Measurements from ENCODE around the gene VCL.
"Not testable (repeated sequence)": the region's sequence is repeated elsewhere in the genome, so short reads cannot be mapped to it uniquely, and the experiment has no call there.

The VCL gene

GRCh38 chr10:74039561-74040145, 41.7 kb downstream of the VCL start:
- DNase-seq (ENCODE audit: low read depth in 2 of 2), result no peak

GRCh38 chr10:74040200-74041126, 42.5 kb downstream of the VCL start:
- DNase-seq (ENCODE audit: low read depth in 2 of 2), result no peak

GRCh38 chr10:74044419-74044818, 46.5 kb downstream of the VCL start:
- DNase-seq (ENCODE audit: low read depth in 2 of 2), result no peak

- DNase-seq (ENCODE audit: low read depth in 2 of 2), result no peak
These were observed 49.4 kb downstream of the VCL start for GRCh38 chr10:74047304-74047703.

GRCh38 chr10:74047871-74048270, 50.0 kb downstream of the VCL start:
- DNase-seq (ENCODE audit: low read depth in 2 of 2), result no peak

- DNase-seq (ENCODE audit: low read depth in 2 of 2), result no peak
These were observed 50.5 kb downstream of the VCL start for GRCh38 chr10:74048433-74048832.

- no peak for DNase-seq (ENCODE audit: low read depth in 2 of 2)
These were observed 52.0 kb downstream of the VCL start for GRCh38 chr10:74049955-74050354.

- no peak for DNase-seq (ENCODE audit: low read depth in 2 of 2)
These were observed 52.7 kb downstream of the VCL start for GRCh38 chr10:74050653-74051052.

GRCh38 chr10:74051736-74052342, 53.9 kb downstream of the VCL start:
- DNase-seq (ENCODE audit: low read depth in 2 of 2), result no peak

GRCh38 chr10:74052994-74053393, 55.1 kb downstream of the VCL start:
- no peak for DNase-seq (ENCODE audit: low read depth in 2 of 2)

- DNase-seq (ENCODE audit: low read depth in 2 of 2), result no peak
These were observed 57.6 kb downstream of the VCL start for GRCh38 chr10:74055383-74056049.

GRCh38 chr10:74056050-74056818, 58.3 kb downstream of the VCL start:
- DNase-seq (ENCODE audit: low read depth in 2 of 2), result no peak

GRCh38 chr10:74058071-74058470, 60.2 kb downstream of the VCL start:
- no peak for DNase-seq (ENCODE audit: low read depth in 2 of 2)

GRCh38 chr10:74058658-74059057, 60.7 kb downstream of the VCL start:
- no peak for DNase-seq (ENCODE audit: low read depth in 2 of 2)

GRCh38 chr10:74061104-74061503, 63.2 kb downstream of the VCL start:
- no peak for DNase-seq (ENCODE audit: low read depth in 2 of 2)

GRCh38 chr10:74061978-74062377, 64.1 kb downstream of the VCL start:
- DNase-seq (ENCODE audit: low read depth in 2 of 2), result not testable (repeated sequence)

GRCh38 chr10:74063256-74063655, 65.3 kb downstream of the VCL start:
- DNase-seq (ENCODE audit: low read depth in 2 of 2), result no peak

GRCh38 chr10:74067373-74068352, 69.7 kb downstream of the VCL start:
- DNase-seq (ENCODE audit: low read depth in 2 of 2), result no peak

GRCh38 chr10:74071157-74071556, 73.2 kb downstream of the VCL start:
- DNase-seq (ENCODE audit: low read depth in 2 of 2), result no peak

- no peak for DNase-seq (ENCODE audit: low read depth in 2 of 2)
These were observed 74.6 kb downstream of the VCL start for GRCh38 chr10:74072503-74072902.
